ENCODE data around the gene CPED1.

GRCh38 chr7:121294448-121294992 is 306.0 kb downstream of the CPED1 start:
- no peak for TF ChIP-seq EZH2 (optimal IDR thresholded peaks at IDR 0.05; ENCODE audit: low read depth, low read length)
- TF ChIP-seq, protein P1, sequence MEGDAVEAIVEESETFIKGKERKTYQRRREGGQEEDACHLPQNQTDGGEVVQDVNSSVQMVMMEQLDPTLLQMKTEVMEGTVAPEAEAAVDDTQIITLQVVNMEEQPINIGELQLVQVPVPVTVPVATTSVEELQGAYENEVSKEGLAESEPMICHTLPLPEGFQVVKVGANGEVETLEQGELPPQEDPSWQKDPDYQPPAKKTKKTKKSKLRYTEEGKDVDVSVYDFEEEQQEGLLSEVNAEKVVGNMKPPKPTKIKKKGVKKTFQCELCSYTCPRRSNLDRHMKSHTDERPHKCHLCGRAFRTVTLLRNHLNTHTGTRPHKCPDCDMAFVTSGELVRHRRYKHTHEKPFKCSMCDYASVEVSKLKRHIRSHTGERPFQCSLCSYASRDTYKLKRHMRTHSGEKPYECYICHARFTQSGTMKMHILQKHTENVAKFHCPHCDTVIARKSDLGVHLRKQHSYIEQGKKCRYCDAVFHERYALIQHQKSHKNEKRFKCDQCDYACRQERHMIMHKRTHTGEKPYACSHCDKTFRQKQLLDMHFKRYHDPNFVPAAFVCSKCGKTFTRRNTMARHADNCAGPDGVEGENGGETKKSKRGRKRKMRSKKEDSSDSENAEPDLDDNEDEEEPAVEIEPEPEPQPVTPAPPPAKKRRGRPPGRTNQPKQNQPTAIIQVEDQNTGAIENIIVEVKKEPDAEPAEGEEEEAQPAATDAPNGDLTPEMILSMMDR (IDR thresholded peaks at IDR 0.05; ENCODE audit: low read length) = no peak
